Hippocampal formation (tissue), 2 donors: Measurements from ENCODE around the gene NRN1L.
"Not testable (repeated sequence)": the region's sequence is repeated elsewhere in the genome, so short reads cannot be mapped to it uniquely, and the experiment has no call there.

Experiments
- DNase-seq, 2 donors: peaks; one replicate each; lab custom pipeline; 2025; lab: John Stamatoyannopoulos, UW

NRN1L gene

DNA sequence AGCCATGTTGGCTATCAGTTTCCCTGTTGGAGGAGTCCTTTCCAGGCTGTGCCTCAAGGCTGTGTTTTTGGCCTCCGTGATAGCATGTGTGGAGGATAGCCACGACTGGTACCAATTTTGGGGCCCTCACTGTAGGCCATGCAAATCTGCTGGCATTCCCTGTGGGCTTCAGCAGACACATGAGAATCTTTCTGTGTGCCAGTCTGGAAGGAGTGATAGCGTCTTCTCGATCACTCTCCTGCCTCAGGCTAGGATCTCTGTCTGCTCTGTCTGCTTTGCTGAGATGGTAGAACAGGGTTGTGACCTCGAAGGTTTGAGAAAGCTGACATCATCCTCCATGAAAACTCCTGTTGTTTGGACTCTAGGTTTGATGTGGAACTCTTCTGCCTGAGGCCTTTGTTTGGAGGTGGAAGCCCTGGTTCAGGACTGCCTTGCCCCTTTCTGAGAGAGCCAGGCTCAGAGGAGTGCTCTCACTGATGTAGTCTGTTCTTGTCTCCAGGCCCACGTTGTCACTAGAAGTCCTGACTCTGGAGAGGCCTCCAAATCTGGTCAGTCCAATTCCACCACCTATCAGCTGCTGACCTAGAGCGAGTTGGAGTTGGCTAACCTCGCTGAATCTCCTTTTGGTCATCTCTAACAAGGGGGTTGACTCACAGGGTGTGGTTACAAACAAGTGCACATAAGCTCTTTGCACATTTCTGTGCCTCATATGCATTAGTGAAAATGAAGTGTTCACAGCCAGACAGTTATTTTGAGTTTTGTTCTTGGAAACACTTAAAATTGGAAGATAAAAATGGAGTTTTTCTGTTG lies 23.9 kb upstream of the NRN1L start:
- no peak for DNase-seq

DNA sequence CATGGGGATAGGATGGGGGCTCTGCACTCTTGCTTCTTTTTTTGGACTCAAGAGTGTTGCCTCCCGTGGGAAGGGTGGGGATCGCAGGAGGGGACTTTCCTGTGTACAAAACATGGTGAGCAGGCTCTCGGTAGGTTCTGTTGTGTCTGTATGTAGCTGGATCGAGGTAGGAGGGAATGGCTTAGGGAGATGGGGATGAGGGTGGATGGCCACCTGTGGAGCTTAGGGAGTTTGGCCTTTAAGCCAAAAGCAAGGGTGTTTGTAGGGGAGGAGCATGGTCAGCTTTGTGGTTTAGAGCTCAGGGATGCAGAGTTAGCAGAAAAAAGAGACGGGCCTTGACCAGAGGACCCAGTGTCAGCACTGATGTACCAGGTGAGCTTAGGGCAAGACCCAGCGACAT lies 22.8 kb upstream of the NRN1L start:
- no peak for DNase-seq

DNA sequence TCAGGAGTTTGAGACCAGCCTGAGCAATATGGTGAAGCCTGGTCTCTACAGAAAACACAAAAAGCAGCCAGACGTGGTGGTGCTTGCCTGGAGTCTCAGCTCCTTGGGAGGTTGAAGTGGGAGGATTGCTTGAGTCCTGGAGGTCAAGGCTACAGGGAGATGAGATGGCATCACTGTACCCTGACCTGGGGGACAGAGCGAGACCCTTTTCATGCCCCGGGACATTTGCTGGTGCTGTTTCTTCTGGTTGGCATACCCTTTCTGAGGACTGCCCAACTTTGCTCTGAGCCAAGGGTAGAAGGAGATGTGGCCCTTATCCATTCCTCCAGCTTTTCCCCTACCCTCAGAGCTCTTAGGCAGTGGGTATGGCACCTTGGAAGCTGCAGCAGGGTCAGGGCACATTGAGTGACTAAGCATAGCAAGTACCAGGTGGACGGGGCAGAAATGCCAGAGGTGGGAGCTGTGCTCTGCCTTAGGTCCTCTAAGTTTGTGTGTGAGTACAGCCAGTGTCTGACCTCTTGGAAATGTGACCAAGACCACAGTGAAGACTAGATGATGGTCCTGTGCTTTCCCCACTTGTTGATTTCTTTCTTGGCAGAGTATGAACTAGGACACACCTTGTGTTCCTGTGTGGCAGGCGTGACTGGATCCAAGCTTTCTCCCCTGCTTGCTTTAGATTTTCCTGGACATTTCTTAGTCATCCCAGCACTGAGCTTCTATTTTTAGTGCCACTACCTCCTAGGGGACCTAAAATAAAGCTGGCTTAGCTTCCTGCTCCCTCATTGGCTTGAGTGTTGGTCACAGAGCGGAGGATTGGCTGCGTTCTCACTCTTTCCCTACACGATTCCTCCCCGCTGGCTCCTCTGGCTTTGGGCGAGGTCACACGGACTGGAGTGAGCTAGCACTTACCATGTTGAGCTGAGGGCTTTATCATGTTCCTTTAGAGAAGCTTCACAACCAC lies 21.8 kb upstream of the NRN1L start:
- DNase-seq, result no peak

DNA sequence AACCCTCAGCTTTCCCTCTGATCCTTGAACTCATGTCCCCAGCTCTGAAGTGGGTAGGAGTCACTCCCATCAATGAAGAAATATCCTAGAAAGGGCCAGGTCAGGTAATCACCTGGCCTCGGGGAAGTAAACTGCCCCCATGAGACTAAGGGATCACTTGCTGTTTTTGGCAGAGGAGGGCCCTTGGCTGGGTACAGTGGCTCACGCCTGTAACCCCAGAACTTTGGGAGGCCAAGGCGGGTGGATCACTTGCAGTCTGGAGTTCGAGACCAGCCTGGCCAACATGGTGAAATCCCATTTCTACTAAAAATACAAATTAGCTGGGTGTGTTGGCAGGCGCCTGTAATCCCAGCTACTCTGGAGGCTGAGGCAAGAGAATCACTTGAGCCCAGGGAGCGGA lies 20.6 kb upstream of the NRN1L start:
- not testable (repeated sequence) for DNase-seq

DNA sequence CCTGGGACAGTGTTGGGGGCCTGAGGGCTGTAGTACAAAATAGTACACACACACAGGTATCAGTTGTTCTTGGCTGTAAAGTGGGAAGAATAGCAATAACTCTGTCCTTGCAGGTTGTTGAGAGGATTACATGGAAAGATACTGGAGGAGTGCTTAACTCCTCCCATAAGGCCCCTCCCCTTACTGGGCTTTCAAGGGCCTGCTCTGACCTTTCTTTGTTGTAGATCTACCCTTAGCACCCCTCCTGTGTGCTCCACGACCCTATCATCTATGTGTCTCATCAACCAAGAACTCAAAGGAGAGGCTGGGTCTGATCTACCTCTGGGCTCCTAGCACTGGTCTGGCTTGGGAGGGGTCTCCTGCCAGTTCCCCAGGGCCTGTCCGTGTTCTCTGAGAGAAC lies 20.1 kb upstream of the NRN1L start:
- no peak for DNase-seq

DNA sequence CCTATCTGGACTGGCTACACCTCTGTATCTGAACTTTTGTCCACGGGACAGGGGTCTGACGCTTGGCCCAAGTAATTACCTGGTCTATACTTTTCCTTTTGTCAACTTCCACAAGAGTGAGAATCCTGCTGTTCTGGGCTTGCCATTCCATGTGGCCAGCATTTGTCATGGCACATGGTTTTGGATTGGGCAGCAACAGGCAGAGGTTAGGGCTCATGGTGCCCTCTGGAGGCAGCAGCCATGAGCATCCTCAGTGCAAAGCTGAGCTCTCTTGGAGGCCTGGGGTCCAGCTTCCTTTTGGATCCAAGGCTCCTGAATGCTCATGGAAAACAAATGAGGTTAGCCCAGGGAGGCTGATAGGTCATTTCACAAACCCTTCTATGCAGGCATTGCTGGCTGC lies 19.4 kb upstream of the NRN1L start:
- no peak for DNase-seq

DNA sequence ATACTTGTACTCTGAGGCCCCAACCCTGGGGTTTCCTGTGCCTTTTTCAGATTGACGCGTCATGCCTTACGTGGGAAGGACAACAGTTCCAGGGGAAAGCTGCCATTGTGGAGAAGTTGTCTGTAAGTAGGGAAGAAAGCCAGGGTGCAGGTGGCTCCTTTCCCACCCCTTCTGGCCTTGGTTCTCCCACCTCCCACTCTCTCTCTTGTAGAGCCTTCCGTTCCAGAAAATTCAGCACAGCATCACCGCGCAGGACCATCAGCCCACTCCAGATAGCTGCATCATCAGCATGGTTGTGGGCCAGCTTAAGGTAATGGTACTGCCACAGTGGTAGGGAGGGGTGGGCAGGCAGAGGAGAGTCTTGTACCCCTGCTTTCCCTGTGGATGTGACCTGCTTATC lies 16.4 kb upstream of the NRN1L start:
- DNase-seq, result no peak

DNA sequence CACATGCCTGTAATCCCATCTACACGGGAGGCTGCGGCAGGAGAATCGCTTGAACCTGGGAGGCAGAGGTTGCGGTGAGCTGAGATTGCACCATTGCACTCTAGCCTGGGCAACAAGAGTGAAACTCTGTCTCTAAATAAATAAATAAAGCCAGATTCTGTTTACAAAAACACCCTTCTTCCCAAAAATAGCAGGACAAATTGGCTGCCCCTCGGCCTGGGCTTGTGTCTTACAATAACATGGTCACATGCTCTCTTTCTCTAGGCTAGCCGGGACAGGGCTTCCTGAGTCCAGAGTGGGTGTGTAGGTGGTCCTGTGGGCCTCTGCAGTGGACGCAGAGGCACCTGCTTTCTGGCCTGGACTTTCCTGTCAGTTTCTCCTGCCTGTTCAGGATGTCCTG lies 15.0 kb upstream of the NRN1L start:
- no peak for DNase-seq

DNA sequence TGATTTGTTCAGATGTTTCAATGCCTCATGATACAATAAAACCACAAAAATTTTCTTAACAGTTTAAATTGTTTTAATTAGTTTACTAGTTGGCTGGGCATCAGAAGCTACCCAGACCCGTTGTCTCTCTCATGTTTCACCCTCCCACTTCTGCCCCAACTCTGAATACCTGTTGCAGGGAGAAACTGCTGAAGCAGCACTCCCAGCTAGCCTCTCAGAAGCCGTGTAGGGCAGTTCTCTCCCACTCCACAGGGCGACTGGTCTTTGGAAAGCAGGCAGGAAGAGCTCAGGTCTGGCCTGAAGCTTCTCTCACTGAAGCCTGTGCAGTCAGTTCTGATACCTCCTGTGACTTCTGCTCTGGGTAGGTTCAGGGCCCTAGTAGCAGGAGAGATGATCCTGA lies 13.4 kb upstream of the NRN1L start:
- DNase-seq, result no peak

DNA sequence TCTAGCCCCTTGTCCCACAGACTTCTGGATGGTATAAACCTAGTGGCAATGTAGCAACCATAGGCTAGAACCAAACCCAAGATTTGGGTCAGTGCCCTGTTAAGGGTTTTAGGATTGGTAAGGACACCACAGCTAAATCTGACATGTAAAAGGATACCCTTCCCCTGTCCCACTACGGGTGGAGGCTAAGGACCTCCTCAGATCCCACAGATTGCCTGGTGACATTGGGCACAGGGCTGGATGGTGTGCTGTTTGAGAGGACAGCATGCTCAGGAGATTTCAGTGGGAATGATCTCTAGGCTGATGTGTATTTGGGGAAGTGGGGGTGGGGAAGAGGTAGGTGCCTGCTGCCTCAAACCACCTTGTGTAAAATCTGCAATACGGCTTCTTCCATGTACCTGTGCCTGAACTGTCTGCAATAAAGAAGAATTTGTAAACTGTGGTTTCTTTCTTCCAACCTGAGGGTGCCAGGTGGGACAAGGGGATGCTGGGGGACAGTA lies 12.5 kb upstream of the NRN1L start:
- DNase-seq, result no peak

DNA sequence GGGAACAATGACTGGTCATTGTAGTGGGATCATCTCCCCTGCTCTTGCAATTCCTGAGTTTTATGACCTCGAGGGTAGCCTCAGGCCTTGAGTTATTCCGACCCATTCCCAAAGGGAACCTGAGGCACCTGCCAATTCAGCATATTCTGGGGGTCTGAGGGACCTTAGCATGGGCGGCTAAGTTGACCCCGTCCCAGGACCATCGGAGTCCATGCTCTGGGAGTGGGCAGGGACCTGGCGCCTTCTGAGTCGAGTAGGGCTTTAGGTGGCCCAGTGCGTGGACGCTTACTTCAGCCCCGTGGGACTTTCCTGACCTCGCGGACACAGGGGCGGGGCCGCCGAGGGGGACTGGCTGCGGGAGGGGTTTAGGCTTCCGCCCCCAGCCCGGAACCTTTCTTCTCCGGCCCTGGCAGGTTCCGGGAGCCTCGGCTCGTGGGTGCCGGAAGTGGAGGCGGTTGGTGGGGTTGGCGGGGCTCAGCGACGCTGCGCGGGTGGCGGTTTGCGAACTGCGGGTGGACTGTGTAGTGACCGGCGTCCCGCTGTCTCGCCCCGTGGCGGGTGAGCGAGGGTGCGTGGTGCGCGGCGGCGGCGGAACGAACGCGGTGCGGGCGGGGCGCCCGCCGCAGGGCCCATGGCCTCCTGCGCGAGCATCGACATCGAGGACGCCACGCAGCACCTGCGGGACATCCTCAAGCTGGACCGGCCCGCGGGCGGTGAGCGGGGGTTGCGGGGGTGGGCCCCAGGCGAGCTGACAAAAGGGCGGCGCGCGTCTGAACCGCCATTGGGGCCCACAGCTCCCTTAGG lies 11.9 kb upstream of the NRN1L start, which contains the start of gene EDC4:
Gene EDC4, plus strand, starts transcription at position 422 of the 804 bp plus-strand sequence. Its CDS starts 210 bp downstream, at position 632.
- peak; percentile 45 to 73 for DNase-seq

DNA sequence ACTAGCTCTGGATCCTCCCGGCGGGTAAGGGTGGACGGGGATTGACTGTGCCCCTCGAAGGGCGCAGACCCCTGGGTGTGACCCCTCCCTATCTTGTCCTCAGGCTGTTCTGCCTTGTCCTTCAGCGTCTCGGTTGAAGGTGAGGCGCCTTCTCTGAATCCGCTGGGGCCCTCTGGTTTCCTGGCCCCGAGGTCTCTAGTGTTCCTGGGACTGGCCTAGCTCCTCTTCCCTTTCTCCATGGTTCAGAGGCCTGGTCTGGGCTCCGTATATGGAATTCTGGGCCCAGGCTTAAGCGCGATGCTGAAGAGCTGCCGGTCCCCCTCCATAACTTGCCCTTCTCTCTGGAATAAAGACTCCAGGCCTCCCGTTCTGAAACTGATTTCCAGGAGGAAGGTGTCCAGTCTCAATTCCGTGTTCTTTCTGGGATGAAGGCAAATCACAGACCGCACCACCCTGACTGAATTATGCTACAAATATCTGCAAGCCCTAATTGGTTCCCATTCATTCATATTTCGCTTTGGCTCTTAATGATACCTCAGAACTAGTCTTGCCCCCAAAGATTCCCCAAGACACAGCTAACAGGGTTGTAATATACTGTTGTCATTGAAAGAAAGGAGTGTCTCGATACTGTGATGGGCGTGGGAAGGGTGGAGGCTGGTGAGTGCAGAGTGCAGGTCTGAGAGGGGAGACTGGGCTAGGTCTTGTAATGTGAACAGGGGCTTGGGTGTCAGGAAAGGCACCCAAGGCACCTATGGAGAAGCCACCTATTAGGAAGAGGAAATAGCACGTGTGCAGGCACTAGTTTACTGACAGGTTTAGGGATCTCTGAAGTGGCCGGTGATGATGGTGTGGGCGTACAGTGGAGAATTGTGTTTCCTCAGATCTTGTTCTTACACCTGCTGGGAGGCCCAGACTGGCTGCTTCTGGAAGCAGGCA lies 11.0 kb upstream of the NRN1L start:
- DNase-seq, result no peak

DNA sequence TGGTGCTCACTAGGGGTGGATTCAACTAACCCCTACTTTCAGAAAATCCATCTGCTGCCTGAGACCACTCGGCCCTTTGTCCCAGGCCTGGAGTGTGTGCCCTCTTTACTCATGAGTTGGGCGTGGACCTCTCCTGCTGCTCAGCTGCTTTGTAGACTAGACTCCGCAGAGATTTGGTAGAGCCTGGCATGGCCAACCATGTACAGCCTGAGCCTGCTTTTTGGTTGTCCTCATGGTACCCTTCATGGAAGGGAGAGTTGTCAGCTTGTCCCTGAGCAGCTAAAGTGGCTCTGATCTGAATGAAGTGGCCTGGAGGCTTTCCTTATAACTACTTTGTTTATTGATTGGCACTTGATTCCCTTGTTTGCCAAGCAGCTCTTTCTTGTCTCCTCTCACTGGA lies 10.3 kb upstream of the NRN1L start:
- no peak for DNase-seq

DNA sequence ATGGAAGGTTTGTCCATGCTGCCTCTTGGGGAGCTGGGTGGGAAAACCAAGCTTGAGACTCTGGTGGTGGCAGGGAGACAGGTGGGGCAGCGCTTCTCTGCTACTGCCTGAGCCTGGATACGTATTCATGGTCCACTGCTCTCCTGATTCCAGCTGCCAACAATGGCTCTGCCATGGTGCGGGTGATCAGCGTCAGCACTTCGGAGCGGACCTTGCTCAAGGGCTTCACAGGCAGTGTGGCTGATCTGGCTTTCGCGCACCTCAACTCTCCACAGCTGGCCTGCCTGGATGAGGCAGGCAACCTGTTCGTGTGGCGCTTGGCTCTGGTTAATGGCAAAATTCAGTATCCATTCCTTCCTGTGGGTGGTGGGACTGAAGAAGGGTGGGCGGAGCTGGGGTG lies 7.6 kb upstream of the NRN1L start:
- no peak for DNase-seq

DNA sequence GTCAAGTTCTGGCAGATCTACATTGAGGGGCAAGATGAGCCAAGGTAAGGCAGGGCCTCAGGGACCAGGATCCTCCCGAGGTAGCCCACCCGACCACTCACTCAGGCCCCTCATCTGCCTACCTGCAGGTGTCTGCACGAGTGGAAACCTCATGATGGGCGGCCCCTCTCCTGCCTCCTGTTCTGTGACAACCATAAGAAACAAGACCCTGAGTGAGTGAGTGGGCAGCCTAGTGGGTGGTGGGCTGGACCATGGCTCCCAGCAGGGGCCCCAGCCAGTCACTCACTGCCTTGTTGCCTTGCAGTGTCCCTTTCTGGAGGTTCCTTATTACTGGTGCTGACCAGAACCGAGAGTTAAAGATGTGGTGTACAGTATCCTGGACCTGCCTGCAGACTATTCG lies 6.5 kb upstream of the NRN1L start:
- no peak for DNase-seq

DNA sequence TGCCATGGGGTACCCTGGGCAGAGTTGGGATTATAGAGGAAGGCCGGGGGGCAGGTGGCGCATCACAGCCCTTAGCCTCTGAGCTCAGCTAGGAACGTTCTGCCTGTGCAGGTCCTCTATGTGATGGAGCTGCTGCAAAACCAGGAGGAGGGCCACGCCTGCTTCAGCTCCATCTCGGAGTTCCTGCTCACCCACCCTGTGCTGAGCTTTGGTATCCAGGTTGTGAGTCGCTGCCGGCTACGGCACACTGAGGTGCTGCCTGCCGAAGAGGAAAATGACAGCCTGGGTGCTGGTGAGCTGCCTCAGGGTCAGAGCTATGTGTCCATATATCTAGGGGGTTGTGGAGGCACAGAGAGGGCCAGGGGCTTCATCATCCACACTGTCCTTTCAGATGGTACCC lies 5.8 kb upstream of the NRN1L start:
- no peak for DNase-seq

DNA sequence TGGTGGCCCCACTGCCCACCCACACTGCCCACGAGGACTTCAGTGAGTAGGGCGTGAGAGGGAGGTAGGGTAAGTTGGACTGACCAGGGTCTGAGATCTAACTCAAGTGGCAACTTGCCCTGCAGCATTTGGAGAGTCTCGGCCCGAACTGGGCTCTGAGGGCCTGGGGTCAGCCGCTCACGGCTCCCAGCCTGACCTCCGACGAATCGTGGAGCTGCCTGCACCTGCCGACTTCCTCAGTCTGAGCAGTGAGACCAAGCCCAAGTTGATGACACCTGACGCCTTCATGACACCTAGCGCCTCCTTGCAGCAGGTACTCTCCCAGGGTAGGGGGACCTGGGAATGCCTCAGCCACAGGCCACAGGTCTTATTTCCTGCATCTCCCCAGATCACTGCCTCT lies 5.2 kb upstream of the NRN1L start:
- no peak for DNase-seq

DNA sequence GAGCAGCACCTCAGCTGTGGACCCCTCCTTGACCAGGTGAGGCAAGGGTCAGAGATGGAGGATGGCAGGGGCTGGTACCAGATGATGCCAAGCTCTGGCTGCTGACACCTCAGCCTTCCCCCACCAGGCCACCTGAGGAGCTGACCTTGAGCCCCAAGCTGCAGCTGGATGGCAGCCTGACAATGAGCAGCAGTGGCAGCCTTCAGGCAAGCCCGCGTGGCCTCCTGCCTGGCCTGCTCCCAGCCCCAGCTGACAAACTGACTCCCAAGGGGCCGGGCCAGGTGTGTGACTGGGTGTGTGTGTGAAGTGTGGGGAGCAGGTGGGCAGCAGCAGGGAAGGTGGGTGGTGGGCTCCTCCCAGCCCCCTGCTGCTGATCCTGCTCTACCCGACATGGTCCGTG lies 4.7 kb upstream of the NRN1L start:
- no peak for DNase-seq

DNA sequence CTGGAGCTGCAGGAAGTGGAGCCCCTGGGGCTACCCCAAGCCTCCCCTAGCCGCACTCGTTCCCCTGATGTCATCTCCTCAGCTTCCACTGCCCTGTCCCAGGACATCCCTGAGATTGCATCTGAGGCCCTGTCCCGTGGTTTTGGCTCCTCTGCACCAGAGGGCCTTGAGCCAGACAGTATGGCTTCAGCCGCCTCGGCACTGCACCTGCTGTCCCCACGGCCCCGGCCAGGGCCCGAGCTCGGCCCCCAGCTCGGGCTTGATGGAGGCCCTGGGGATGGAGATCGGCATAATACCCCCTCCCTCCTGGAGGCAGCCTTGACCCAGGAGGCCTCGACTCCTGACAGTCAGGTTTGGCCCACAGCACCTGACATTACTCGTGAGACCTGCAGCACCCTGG lies 4.1 kb upstream of the NRN1L start:
- DNase-seq, result no peak

DNA sequence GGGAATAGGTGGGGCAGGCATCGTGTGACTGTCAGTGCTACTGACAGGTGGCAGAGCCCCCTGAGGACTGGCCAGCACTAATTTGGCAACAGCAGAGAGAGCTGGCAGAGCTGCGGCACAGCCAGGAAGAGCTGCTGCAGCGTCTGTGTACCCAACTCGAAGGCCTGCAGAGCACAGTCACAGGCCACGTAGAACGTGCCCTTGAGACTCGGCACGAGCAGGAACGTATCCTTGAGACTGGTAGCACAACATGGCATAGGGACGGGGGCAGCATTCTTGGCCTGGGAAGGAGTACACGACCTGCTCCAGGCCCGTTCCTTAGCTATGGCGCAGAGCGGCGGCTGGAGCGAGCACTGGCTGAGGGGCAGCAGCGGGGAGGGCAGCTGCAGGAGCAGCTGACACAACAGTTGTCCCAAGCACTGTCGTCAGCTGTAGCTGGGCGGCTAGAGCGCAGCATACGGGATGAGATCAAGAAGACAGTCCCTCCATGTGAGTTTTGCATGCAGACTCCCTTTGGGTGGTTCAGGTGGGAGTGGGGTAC lies 3.0 kb upstream of the NRN1L start:
- peak; percentile 31 to 61 for DNase-seq
